IPS DF 4.7 (cell line): ENCODE results near the gene ERF.

Source experiments
- DNase-seq: peaks from one replicate; pipeline ENCODE4 v3.0.0-alpha.2; 2013; ENCODE audit warnings: low spot score; ENCODE audit errors: extremely low read depth

ERF gene

DNA sequence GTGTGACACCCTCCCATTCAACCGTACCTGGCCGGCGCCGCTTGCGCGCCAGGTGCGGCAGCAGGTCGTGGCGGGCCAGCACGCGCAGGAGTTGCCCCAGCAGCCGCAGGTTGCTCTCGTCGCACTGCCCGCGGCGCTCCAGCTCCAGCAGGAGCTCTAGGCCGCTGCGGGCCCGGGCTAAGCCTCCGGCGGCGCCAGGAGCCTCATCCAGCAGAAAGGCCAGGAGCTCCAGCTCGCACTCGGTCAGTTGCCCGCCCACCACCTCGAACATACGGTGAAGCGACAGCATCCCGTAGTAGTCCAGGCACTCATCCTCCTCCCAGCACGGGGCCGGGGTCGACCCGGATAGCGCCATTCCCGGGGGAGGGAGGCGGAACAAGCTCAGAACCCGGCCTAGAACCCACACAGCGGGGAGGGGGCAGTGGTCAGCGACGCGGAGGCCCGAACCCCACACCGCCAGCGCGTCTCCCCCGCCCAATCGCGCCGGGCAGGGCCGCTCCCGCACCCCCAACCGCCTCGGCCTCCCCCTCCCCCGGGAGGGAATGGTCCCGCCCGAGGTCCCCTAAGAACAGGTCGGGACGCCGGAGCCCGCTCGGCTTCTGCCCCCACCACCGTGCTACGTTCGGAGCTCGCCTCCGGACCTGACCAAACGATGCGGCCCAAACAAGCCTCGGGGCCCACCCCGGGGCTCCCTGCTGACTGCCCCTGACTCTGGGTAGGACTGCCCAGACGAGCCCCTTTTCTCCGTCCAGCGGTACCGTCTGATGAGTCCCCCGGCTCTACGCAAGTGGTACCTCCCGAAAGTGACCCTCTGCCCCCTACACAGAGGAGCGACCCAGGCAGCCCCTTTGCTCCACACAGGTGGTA is 38.0 kb downstream of the ERF start:
- DNase-seq = no peak

DNA sequence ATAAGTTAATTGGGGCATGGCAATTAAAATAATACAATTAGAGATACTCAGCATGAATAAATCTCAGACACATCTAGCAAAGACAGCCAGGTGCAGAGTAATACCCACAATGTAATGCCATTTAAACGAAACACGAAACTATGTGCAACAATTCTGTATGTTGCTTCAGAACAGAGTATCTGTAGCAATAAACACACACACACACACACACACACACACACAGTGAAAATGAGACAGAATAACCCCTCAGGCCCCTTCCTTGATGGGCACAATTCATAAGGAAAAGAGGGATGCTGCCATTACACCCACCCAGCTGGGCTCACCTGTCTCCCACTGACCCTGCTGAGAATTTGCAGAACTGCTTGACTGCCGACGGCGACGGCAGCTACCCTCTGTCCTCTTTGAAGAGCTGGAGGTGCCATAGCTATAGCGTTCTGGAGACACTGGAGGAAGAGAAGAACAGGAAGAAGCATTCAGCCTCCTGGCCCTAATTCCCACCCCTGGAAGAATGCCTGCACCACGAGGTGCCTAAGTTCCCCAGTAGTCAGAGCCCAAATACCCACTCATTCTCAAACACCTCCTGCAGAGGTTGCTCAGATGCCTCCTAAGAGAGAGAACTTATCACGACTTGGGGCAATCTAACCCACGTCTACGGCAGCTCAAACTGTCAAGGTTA is 40.0 kb downstream of the ERF start:
- DNase-seq = no peak

DNA sequence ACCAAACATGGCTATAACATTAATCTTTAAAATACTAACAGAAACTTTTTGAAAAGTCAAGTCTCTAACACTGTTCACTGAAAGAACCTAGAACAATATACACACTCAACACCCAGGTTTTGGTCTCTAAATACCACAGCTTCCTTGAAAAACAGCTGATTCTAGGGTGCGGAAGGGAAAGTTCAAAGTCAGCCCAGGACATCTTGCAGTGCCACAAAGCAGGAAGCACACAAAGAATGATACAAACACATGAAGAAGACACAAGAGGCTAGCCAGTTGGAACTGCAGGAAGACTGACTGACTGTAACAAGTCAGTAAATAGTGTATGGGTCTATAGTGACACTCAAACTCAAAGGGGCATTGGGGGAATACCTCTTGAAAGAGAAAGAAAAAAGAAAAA is 42.0 kb downstream of the ERF start:
- no peak for DNase-seq

DNA sequence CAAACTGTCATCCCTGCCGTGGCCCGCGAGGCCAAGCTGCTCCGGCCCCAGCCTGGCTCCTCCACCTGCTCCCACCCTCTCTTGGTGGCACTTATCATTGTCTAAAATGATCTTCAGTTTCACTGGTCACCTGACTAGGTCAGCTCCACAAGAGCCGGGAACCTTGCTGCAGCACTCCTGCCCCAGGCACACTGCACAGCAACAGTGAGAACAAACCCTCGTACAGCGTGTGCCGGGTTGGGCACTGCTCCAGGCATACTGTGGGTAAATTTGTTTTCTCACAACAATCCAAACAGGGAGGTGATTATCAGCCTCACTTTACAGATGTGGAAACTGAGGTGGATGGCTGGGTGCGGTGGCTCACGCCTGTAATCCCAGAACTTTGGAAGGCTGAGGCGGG is 46.3 kb downstream of the ERF start:
- no peak for DNase-seq

DNA sequence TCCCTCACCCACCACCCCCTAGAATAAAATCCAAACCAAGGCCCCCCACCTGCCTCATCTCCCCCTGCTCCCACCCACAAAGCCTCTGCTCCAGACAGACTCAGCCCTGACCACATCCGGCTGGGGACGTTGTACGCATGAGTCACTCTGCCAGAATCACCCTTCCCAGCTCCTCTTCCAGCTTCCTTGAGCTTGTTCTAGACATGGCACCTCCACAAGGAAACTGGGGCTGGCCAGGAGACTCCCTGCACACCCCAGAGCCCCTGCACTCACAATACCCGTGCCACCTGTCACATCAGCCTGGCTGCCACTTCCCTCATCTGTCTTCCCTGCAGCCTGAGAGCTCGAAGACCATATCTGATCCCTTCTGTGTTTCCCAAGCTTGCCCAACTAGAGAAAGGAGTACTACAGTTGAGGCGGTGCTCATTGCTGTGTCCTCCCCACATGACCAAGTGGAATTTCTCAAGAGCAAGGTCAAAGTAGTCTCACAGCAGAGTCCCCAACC is 47.1 kb downstream of the ERF start:
- no peak for DNase-seq

DNA sequence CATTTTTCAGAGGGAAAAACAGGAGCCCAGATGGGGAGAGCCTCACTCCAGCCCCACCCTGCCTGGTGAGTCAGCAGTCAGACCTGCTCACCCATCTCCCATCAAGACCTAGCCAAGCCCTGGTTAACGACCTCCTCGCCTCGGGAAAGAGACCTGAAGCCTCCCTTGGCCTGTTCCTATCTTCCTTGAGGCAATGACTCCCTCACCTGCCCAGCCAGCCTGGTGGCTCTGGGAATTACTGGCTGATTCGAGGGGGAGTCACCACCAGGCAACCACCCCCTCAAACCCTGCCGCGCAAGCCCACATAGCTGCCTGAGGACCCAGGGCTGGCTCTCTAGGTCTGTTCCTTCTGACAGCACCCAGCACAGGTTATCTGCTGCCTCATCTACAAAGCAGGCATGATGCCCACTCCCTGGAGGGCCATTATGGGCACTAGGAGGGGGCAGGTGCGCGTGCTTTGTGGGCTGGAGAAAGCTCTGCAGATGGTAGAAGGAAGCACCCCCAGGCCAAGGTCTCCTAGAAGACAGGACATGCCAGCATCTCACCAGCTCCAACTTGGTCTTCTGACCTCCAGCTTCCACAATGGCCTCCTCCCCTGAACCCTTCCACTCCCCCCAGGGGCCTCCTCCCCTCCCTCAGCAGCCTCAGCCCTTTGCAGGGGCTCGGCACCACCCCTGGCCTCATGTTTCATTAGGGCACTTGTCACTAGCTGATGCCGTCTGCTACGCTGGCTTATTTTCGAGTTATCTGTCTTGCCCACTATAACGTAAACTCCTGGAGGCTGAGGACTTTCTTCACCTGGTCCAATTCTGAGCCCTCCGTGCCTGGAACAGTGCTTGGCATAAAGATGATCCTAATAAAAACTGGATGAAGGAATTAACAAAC is 47.8 kb downstream of the ERF start:
- no peak for DNase-seq

DNA sequence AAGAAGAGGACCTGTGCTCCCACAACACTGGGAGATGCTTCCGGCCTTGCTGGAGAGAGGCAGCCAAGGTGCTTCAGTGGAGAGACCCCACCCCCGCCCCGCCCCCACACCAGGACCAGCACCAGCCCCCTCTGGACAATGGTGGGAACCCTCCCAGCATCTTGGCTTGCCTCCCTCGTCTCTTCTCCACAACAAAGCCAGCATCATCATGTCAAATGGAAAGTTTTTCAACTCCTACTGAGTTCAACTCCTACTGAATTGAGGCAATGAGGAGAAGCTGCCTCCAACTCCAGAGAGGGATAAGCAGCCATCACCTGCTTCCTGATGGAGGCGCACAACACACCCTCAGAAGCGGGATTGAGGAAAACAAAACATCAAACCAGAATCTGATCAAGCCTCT is 50.3 kb downstream of the ERF start:
- DNase-seq = no peak

DNA sequence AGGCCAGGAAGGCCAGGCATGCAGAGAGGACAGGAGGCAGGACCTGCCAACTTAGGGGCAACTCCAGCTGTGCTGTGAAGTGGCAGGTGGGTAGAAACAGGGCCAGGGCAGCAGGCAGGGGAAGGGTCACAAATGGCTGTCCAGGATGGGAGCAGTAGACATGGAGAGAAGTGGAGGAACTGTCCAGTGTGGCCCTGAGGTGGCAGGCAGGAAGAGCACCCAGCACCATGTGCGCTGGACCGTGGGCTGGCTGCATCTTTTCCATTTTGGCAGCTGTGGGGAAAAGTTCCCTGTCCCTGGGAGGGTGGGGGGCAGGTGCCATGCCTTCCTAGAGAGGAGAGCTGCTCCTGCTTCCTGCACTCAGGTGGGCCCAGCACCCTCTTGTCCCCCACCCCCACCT is 51.2 kb downstream of the ERF start:
- DNase-seq = no peak

DNA sequence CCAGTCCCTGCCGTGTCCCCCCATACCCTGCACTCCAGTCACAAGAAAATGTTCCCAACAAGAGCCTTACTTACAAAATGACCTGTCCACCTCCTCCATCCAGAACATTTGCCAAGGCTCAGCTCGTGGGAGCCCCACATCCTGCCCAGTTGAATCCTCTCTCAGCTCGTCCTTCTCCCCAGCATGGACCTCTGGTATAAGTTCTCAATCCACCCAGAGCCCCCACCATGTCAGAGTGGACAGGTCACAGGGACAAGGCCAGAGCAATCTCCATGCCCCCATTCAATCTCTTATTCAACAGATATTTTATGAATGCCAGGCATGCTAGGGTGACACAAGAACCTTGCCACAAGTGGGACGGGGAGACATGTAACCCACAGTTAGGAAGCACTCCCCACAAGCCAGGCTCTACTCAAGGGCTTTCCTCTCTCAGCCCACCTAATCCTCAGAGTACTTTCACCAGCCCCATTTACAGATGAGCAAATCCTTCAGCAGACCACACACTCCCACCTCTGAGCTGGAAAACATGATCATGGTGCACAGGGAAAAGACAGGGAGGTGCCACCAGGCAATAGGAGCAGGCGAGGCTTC is 52.5 kb downstream of the ERF start:
- no peak for DNase-seq

DNA sequence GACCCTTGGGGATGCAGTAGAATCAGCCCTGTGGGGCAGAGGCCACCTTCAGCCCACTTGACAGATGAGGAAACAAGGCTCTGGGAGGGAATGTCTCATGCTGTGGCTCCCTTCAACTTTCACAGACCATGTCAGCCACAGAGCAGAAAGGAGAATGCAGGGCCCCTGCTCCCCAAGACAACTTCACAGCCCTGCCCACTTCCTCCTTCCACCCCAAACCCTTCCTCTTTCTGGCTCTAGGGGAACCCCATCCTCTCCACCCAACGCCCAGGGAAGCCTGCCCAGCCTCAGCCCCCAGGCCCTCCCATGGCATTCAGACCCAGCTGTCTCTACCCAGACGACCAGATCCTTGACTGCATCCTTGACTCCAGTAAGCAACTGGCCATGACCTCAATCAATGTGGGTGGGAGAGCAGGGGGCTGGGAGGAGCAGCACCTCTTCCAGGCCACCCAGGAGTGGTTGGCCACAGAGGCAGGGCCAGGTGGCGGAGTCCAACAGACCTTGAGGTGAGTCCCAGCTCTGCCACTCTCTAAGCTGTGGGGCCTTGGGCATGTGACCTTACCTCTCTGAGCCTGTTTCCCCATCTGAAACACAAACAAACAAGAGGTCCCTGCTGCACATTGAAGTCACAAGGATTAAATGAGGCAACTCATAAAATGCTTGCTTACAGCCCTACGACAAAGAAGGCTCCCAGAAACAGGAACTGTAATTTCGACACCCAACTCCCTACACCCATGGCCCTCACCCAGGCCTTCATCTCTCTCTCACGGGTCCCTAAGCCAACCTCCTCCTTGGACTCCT is 53.2 kb downstream of the ERF start:
- DNase-seq = no peak

DNA sequence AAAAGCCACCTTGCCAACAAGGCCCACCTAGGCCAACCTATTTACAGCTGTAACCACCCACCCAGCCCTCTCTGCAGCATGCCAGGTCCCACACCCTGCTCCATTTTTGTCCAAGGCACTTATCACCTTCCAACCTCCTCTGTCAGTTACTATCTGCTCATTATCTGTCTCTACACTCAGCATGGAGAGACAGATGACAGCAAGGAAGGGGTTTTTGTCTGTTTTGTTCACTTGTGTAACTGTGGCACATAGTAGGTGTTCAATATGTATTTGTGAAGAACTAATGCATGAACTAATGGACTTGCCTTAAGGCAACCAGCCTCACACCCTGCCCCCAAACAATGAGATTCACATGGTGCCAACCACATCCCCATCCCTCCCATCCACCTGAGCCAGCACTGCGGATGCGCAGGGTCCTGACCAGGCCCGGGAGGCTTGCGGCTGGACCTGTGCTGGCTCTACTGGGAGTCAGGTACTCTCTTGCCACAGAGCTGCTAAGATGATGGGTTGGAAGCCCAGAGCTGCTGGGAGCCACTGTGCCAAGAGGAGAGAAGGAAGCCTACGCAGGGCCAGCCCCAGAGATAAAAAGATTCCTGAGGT is 54.7 kb downstream of the ERF start:
- DNase-seq = no peak

DNA sequence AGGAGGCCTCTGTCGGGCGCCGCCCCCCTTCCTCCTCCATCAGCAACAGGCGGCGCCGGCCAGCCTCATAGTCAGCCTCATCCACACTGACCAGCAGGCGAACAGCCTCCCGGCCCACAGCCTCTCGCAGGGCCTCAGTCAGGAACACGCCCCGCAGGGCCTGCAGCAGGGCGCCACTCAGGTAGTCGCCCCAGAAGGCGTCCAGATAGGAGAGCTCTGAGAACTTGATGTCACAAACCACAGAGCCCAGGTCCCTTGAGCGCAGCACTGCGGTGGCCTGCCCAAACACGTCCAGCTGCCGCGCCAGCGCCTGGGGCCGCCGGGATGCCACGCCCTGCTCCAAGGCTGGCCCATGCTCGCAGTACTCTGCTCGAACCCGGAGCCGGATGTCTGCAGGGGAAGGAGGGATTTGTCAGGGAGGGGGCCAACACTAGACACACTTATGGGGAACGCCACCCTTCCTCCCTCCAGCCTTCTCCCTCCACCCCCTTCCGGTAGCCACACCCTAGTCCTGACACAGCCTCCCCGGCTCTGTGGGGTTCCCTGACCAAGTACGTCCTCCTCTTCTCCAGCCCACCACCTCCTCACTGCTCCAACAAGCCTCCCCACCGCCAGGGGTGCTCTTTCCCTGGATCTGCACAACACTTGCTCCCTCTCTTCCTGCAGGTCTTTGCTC is 55.4 kb downstream of the ERF start:
- no peak for DNase-seq

DNA sequence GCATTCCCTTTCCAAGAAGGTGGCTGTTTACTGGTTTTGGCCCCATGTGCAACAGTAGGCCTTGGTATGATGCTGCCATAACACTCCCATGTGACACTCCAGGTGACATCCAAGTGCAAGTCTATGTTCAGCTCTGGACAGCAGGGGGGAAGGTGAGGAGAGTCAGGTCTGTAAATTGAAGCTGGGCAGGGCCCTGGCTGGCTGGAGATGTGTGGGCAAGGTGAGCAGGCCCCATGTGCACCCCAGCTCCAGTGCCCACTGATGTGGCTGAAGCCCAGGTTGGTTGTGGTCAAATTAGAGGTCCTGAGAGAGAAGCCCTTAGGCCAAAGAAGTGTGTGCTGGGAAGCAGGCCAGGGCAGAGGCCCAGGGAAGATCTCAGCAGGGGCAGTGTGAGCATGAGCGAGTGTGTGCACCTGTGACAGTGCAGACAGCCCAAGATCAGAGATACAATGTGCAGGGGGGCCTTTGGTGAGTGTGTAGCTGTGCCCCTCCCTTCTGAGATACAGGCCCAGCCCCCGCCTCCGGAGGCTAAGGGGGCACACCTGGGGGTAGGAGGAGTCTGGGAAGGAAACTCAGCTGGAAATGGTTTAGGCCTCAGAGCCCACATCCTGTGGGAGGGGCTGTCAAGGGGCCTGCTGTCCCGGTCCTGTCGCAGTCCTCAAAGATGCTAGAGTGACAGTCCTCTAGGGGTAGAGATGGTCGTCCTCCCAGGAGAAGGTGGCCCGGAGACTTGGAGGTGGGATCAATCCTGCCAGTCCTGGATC is 56.1 kb downstream of the ERF start:
- DNase-seq = no peak
